ENCODE data around the gene SNTG2. TPM values are rescaled to one million over a fixed set of nuclear protein-coding genes. Genes with fewer than 3 reads are reported as not detected.
"Not testable (repeated sequence)": the region's sequence is repeated elsewhere in the genome, so short reads cannot be mapped to it uniquely, and the experiment has no call there.

The SNTG2 gene
- total RNA-seq, 1 experiment from 2014 or later: 0.86 TPM

- DNase-seq (ENCODE audit: low spot score): no peak
Measured at GRCh38 chr2:1097101-1097500, 146.5 kb downstream of the SNTG2 start.

DNA sequence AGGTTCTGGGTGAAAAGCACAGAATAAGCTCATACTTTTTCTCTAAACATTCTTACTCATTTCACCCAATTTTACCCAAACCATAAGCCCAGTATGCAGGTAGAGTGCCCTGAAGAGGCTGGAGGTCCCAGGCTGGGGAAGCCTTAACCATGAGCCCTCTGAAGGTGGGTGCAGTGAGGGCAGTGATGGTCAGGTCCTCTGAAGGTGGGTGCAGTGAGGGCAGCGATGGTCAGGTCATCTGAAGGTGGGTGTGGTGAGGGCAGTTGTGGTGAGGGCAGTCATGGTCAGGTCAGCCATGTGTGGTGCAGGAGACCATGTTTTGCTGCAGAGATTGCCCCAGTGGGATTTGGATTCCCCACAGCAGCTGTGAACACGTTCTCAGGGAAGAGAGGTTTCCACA is 148.8 kb downstream of the SNTG2 start:
- DNase-seq (ENCODE audit: low spot score): no peak

GRCh38 chr2:1101011-1101782 is 150.5 kb downstream of the SNTG2 start:
- no peak for DNase-seq (ENCODE audit: low spot score)

DNA sequence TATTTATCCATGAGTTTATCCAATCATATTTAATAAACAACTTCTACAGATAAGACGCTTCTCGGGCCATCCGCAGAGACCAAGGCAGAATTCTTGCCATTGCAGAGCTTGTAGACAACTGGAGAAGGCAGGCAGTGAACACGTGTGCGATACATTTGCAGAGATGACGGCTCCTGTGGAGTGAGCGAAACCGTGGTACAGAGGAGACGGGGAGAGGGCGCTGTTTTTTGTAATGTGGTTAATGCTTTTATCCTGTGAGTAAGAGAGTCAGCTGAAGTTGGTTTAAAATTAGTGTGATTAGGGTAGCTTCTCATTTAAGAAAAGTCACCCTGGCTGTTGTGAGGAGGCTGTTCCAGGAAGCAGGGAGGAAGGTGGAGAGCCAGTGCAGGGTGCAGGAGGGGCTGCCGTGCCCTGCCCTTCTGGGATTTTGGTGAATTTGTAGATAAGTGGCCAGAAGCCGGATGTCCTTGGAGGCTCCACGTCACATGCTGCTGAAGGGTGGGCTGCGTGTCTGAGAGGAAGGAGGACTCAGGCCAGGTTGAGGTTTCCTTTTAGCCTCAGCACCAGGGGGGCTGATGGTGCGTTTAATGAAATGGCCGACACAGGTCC is 151.4 kb downstream of the SNTG2 start:
- no peak for DNase-seq (ENCODE audit: low spot score)

GRCh38 chr2:1104364-1104763 is 153.7 kb downstream of the SNTG2 start:
- DNase-seq (ENCODE audit: low spot score): no peak

- DNase-seq (ENCODE audit: low spot score): not testable (repeated sequence)
Measured at GRCh38 chr2:1106344-1106743, 155.7 kb downstream of the SNTG2 start.

DNA sequence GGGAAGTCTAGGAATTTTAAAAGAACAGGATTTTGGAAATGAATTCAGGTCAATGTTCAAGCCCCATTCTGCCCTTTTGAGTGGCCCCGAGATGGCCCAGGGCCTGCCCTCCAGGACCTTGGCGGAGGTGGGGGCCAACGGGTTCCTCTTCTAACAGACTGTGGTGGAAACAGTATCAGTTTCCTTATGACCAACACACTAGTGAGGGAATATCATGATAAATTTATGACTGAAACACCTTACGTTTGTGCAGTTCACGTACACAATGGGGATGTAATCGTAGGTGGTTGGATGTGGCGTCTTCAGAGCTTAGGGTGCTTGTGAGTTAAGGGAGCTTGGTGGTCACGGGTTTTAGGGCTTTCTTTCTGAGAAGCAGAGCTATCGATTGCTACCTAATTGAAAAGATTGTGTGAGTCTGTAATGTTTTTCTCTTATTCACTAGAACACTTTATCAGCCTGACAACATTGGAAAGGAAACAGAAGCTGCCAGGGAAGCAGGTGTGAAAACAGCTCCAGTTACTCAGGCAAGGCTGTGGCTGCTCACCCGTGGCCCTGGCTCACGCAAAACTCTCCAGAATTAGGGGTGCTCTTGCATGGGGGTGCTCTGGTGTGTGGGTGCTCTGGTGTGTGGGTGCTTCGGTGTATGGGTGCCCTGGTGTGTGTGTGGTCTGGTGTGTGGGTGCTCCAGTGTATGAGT is 165.3 kb downstream of the SNTG2 start:
- DNase-seq (ENCODE audit: low spot score): no peak

GRCh38 chr2:1117569-1117968 is 166.9 kb downstream of the SNTG2 start:
- no peak for DNase-seq (ENCODE audit: low spot score)

DNA sequence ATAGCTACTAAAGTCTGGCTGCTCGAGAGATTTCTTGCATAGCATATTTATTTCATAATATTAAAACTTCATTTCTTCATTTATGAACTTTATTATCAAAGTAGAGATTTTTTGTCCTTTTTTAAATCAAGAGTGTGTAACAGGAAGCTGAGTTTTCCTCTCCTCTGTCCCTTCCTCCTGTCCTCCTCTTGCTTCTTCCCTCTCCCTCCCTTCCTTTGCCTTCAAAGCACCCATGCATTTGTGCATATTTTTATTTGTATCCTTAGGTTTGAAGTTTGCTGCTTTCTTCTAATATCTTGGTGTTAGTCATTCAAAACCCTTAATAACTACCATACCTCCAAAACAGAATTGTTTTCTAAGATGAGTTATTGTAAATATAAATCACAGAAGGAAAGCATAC is 174.6 kb downstream of the SNTG2 start:
- DNase-seq (ENCODE audit: low spot score): no peak

DNA sequence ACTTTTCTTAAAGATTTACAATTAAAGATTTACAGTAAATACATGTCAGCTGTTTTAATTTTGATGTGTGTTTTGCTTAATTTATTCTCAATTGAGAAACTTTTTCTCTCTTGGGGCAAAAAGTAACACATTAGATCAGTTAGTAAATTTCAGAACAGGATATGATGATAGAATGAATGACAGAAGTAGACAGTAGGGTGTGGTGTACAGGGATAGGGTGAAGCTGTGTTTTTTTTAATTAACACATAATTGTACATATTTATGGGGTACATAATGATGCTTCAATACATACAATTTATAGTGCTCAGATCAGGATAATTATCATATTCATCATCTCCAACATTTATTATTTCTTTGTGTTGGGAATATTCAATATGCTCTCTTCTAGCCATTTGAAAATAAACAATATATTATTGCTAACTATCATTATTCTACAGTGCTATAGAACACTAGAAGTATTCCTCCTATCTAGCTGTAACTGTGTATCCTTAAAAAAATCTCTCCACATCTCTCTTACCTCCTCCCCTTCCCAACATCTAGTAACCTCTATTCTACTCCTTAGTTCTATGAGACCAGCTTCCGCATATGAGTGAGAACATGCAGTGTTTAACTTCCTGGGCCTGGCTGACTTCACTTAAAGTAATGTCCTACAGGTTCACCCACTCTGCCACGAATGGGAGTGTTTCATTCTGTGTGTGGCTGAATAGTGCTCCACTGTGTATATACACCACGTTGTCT is 175.2 kb downstream of the SNTG2 start:
- no peak for DNase-seq (ENCODE audit: low spot score)

GRCh38 chr2:1129982-1130381 is 179.3 kb downstream of the SNTG2 start:
- DNase-seq (ENCODE audit: low spot score): no peak

DNA sequence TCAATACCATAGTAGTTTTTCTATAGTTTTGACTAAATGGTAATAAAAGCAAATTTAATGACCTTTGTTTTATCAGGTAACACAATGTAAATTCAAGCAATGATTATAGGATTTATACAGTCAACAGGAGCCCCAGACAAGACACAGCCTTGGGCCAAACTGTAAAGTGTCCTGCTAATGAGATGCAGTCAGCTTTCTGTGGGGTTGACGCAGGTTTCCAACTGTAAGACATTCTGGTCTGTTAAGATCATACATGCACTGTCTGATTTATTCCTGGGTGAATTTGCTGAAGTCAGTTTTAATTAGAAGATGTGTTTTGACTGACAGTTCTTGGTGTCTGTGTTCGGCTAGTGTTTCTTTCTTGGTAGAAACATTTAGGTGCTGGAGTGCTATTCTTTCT is 180.3 kb downstream of the SNTG2 start:
- no peak for DNase-seq (ENCODE audit: low spot score)

GRCh38 chr2:1132328-1132969 is 181.8 kb downstream of the SNTG2 start:
- no peak for DNase-seq (ENCODE audit: low spot score)

DNA sequence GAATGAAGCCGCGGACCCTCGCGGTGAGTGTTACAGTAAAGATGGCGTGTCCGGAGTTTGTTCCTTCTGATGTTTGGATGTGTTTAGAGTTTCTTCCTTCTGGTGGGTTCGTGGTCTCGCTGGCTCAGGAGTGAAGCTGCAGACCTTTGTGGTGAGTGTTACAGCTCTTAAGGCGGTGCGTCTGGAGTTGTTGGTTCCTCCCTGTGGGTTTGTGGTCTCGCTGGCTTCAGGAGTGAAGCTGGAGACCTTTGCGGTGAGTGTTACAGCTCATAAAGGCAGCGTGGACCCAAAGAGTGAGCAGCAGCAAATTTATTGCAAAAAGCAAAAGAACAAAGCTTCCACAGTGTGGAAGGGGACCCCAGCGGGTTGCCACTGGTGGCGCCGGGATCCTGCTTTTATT is 183.2 kb downstream of the SNTG2 start:
- not testable (repeated sequence) for DNase-seq (ENCODE audit: low spot score)

GRCh38 chr2:1134629-1135028 is 184.0 kb downstream of the SNTG2 start:
- no peak for DNase-seq (ENCODE audit: low spot score)

GRCh38 chr2:1136067-1136466 is 185.4 kb downstream of the SNTG2 start:
- no peak for DNase-seq (ENCODE audit: low spot score)

DNA sequence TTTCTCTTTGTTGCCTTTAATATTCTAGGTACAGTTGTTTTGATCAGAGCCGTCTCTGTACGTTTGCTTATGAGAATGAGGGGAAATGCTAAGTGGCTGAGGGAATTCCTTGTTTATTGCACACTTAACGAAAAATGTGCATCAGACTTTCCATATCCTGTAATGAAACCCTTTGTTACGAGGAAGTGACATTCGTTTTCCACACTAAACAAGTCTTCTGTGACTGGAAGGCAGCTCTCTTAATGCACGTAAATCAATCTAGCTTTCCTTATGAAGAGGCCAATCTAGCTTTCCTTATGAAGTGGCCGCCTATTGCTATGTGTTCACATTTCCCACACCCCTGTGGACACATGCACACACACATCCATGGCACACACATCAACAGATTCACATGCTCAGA is 186.2 kb downstream of the SNTG2 start:
- no peak for DNase-seq (ENCODE audit: low spot score)

DNA sequence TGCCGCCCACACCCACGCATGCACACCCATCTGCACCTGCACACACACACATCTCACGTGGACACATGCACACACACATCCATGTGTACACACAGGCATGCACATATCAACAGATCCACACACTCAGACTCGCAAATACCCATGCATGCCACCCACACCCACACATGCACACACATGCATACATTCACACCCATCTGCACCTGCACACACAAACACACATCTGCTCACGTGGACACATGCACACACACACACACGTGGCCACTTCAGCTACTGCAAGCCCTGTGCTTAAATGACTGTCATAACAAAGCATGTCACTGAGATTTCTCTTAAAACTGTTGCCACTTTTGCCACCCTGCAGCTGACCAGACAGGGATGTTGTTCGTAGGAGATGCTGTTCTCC is 186.6 kb downstream of the SNTG2 start:
- no peak for DNase-seq (ENCODE audit: low spot score)

DNA sequence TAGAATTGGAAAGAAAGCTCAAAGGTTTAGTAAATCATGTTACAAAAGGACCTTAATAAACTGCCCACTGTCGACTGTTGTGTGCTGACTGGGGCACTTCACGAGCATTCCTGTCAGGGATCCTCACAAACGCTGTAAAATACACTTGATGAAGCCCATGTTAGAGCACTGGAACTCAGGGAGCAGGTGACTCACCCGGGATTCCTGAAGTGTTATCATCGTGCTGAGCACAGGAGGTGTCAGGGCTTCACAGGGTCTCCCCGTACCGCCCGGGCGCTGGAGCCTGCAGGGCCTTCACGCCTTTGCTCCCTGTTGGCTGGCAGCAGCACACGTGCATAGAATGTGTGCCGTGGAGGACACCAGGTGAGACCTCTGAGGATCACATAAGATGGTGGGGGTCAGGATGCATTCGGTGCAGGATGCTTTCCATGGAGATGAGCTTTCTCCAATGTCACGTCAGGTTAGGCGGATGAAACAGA is 187.3 kb downstream of the SNTG2 start:
- no peak for DNase-seq (ENCODE audit: low spot score)

GRCh38 chr2:1140389-1141003 is 189.8 kb downstream of the SNTG2 start:
- no peak for DNase-seq (ENCODE audit: low spot score)

GRCh38 chr2:1141079-1141478 is 190.4 kb downstream of the SNTG2 start:
- no peak for DNase-seq (ENCODE audit: low spot score)
